ENCODE measurements around the gene NGRN.
"Not testable (repeated sequence)": the region's sequence is repeated elsewhere in the genome, so short reads cannot be mapped to it uniquely, and the experiment has no call there.

The NGRN gene

DNA sequence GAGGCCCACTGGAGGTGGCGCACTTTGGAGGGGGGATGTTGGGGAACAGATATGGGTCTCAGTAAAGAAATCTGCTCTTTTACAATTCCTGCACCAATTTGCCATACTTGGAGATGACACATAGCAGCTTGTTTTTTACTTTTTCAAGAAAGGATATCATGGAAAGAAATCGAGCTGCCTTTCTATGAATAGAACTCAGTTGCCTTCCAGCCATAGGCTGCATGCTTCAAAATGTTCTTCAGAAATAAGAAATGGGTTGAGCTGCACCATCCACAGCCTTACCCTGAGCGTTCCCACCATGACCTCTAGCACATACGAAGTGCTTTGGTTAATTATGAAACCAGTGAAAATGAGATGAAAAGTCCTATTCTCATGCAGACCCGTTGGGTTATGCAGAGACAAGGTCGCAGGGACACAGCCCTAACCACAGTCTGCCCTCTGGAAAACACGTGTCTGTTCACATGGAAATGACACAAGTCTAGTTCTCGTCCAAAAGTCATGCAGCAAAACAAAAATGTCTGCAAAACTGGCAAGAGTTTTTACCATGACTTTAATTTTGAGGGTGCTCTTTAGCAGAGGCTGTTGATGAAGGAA is 36.3 kb downstream of the NGRN start:
- H2BK15ac ChIP-seq (ENCODE audit: low read depth, poor library complexity, severe bottlenecking) = no peak overlapping the region
- no peak overlapping the region for H3K9ac ChIP-seq (ENCODE audit: low read length)
- no peak overlapping the region for H3K14ac ChIP-seq (ENCODE audit: low read length in 2 of 2)
- H3K4ac ChIP-seq (ENCODE audit: low read depth in 1 of 2, low read length in 2 of 2) = no peak overlapping the region
- no peak overlapping the region for H2BK5ac ChIP-seq (ENCODE audit: low read depth, low read length, poor library complexity, severe bottlenecking)
- no peak overlapping the region for H3K27ac ChIP-seq (ENCODE audit: low read length, poor library complexity, severe bottlenecking)
- H3K23ac ChIP-seq (ENCODE audit: low read length in 2 of 2) = no peak overlapping the region
- H2BK120ac ChIP-seq (ENCODE audit: low read depth, low read length) = no peak overlapping the region
- 85% methylated on average over 8 of the region's 8 CpGs for WGBS
- no peak overlapping the region for H3K4me2 ChIP-seq (ENCODE audit: low read length, poor library complexity, severe bottlenecking)
- H3K4me3 ChIP-seq (ENCODE audit: insufficient read depth in 1 of 2, low read depth in 1 of 2, low read length in 2 of 2) = no peak overlapping the region
- no peak overlapping the region for H2AK5ac ChIP-seq (ENCODE audit: low read length, severe bottlenecking)
- H3K4me1 ChIP-seq (ENCODE audit: control insufficient read depth, insufficient read depth, low read depth, low read length) = no peaks in the 10 kb centered on the region
- no peak overlapping the region for H4K8ac ChIP-seq (ENCODE audit: low read length)
- no peak overlapping the region for H2BK12ac ChIP-seq (ENCODE audit: low read length in 2 of 2)
- no peak overlapping the region for H3K18ac ChIP-seq (ENCODE audit: low read depth in 1 of 2, low read length in 2 of 2)
- no peaks in the 10 kb centered on the region for H3K9me3 ChIP-seq (ENCODE audit: control insufficient read depth, low read length)
- H2AFZ ChIP-seq (ENCODE audit: low read depth, low read length) = no peak overlapping the region
- H3K27me3 ChIP-seq (ENCODE audit: control insufficient read depth in 1 of 2, insufficient read depth in 1 of 2, low read length in 2 of 2) = no peaks in the 10 kb centered on the region
- no peak overlapping the region for H4K91ac ChIP-seq (ENCODE audit: low read length)
- no peaks in the 10 kb centered on the region for H3K79me1 ChIP-seq (replicated peaks; ENCODE audit: low read length, poor library complexity, severe bottlenecking)
- DNase-seq = no peak
- H3K36me3 ChIP-seq (ENCODE audit: control insufficient read depth in 1 of 2, insufficient read depth in 2 of 2, low read depth in 1 of 2, low read length in 2 of 2) = no peaks in the 10 kb centered on the region

DNA sequence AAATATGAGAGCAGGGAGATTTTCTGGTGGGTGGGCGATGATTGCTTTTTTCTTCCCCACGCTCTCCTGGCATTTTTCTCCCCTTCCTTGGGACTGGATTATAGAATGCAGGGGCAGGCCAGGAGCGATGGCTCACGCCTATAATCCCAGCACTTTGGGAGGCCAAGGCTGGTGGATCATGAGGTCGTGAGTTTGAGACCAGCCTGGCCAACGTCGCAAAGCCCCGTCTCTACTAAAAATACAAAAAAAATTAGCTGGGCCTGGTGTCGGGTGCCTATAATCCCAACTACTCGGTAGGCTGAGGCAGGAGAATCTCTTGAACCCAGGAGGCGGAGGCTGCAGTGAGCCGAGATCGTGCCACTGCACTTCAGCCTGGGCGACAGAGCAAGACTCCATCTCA is 39.9 kb downstream of the NGRN start:
- not testable (repeated sequence) for H2BK5ac ChIP-seq (ENCODE audit: low read depth, low read length, poor library complexity, severe bottlenecking); H2BK12ac ChIP-seq (ENCODE audit: low read length in 2 of 2); H3K4me3 ChIP-seq (ENCODE audit: insufficient read depth in 1 of 2, low read depth in 1 of 2, low read length in 2 of 2); H2AFZ ChIP-seq (ENCODE audit: low read depth, low read length); DNase-seq; H3K18ac ChIP-seq (ENCODE audit: low read depth in 1 of 2, low read length in 2 of 2); H4K8ac ChIP-seq (ENCODE audit: low read length); H2AK5ac ChIP-seq (ENCODE audit: low read length, severe bottlenecking); H3K9me3 ChIP-seq (ENCODE audit: control insufficient read depth, low read length); H4K91ac ChIP-seq (ENCODE audit: low read length); H3K9ac ChIP-seq (ENCODE audit: low read length); H3K36me3 ChIP-seq (ENCODE audit: control insufficient read depth in 1 of 2, insufficient read depth in 2 of 2, low read depth in 1 of 2, low read length in 2 of 2); H3K4me2 ChIP-seq (ENCODE audit: low read length, poor library complexity, severe bottlenecking); H3K79me1 ChIP-seq (replicated peaks; ENCODE audit: low read length, poor library complexity, severe bottlenecking); H3K14ac ChIP-seq (ENCODE audit: low read length in 2 of 2); H3K4ac ChIP-seq (ENCODE audit: low read depth in 1 of 2, low read length in 2 of 2); H3K27me3 ChIP-seq (ENCODE audit: control insufficient read depth in 1 of 2, insufficient read depth in 1 of 2, low read length in 2 of 2); H3K27ac ChIP-seq (ENCODE audit: low read length, poor library complexity, severe bottlenecking); H3K23ac ChIP-seq (ENCODE audit: low read length in 2 of 2); H3K4me1 ChIP-seq (ENCODE audit: control insufficient read depth, insufficient read depth, low read depth, low read length); H2BK15ac ChIP-seq (ENCODE audit: low read depth, poor library complexity, severe bottlenecking); H2BK120ac ChIP-seq (ENCODE audit: low read depth, low read length)
- 94% methylated on average over 14 of the region's 14 CpGs for WGBS

DNA sequence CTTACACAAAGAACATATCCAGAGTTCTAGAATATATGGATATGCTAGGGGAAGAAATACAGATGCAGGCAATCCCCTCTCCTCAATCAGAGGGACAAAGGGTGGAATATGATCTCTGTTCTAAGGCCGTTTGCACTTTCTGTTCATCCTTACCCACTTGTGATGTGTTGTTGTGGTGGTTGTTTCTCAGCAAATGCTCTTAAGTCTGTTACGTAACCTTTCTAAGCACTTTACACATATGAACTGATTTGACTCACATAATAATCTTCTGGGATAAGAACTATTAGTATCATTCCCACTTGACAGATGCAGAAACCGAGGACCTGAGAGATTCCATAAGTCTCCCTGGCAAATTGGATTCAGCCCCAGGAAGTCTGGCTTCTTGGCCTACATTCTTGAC is 40.5 kb downstream of the NGRN start:
- Histone ChIP-seq H3K4me3 (ENCODE audit: insufficient read depth in 1 of 2, low read depth in 1 of 2, low read length in 2 of 2) (no peak overlapping the region), H2BK120ac (ENCODE audit: low read depth, low read length) (no peak overlapping the region), H2BK15ac (ENCODE audit: low read depth, poor library complexity, severe bottlenecking) (no peak overlapping the region), H3K36me3 (ENCODE audit: control insufficient read depth in 1 of 2, insufficient read depth in 2 of 2, low read depth in 1 of 2, low read length in 2 of 2) (no peaks in the 10 kb centered on the region), H3K9ac (ENCODE audit: low read length) (no peak overlapping the region), H3K4ac (ENCODE audit: low read depth in 1 of 2, low read length in 2 of 2) (no peak overlapping the region), H3K18ac (ENCODE audit: low read depth in 1 of 2, low read length in 2 of 2) (no peak overlapping the region), H3K4me1 (ENCODE audit: control insufficient read depth, insufficient read depth, low read depth, low read length) (no peaks in the 10 kb centered on the region), H2AFZ (ENCODE audit: low read depth, low read length) (no peak overlapping the region), H3K4me2 (ENCODE audit: low read length, poor library complexity, severe bottlenecking) (no peak overlapping the region), H3K27me3 (ENCODE audit: control insufficient read depth in 1 of 2, insufficient read depth in 1 of 2, low read length in 2 of 2) (no peaks in the 10 kb centered on the region), H3K14ac (ENCODE audit: low read length in 2 of 2) (no peak overlapping the region), H4K91ac (ENCODE audit: low read length) (no peak overlapping the region), H3K9me3 (ENCODE audit: control insufficient read depth, low read length) (no peaks in the 10 kb centered on the region), H2BK12ac (ENCODE audit: low read length in 2 of 2) (no peak overlapping the region), H2BK5ac (ENCODE audit: low read depth, low read length, poor library complexity, severe bottlenecking) (no peak overlapping the region), H4K8ac (ENCODE audit: low read length) (no peak overlapping the region), H2AK5ac (ENCODE audit: low read length, severe bottlenecking) (no peak overlapping the region), H3K23ac (ENCODE audit: low read length in 2 of 2) (no peak overlapping the region), H3K79me1 (replicated peaks; ENCODE audit: low read length, poor library complexity, severe bottlenecking) (no peaks in the 10 kb centered on the region), H3K27ac (ENCODE audit: low read length, poor library complexity, severe bottlenecking) (no peak overlapping the region)
- peak; percentile 25 for DNase-seq
- WGBS = 89% methylated on average over 1 of the region's 3 CpGs

DNA sequence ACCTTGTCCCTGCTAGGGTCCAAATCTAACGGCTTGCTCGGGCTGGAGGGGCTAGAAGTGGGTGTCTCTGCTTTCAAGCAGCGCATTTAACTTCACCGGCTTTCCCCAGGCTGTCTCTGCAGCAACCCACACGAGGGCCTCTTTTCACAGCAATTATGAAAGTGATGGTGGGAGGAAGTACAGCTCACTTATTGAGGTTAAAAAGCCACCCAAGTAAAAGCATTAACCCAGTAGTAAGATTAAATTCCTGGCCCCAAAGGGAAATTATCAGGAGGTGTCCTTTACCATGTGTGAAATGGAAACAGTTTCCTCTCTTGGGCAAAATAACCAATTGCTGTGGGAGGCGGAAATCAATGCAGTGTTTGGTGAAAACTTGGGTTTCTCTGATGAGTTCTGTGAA is 41.1 kb downstream of the NGRN start:
- H4K91ac ChIP-seq (ENCODE audit: low read length) = no peak overlapping the region
- H2BK15ac ChIP-seq (ENCODE audit: low read depth, poor library complexity, severe bottlenecking) = no peak overlapping the region
- no peak overlapping the region for H2AK5ac ChIP-seq (ENCODE audit: low read length, severe bottlenecking)
- H3K79me1 ChIP-seq (replicated peaks; ENCODE audit: low read length, poor library complexity, severe bottlenecking) = no peaks in the 10 kb centered on the region
- no peaks in the 10 kb centered on the region for H3K9me3 ChIP-seq (ENCODE audit: control insufficient read depth, low read length)
- H3K36me3 ChIP-seq (ENCODE audit: control insufficient read depth in 1 of 2, insufficient read depth in 2 of 2, low read depth in 1 of 2, low read length in 2 of 2) = no peaks in the 10 kb centered on the region
- H3K14ac ChIP-seq (ENCODE audit: low read length in 2 of 2) = no peak overlapping the region
- DNase-seq = peak; percentile 9
- no peak overlapping the region for H4K8ac ChIP-seq (ENCODE audit: low read length)
- H3K9ac ChIP-seq (ENCODE audit: low read length) = no peak overlapping the region
- no peak overlapping the region for H3K23ac ChIP-seq (ENCODE audit: low read length in 2 of 2)
- no peak overlapping the region for H2AFZ ChIP-seq (ENCODE audit: low read depth, low read length)
- 68% methylated on average over 5 of the region's 6 CpGs for WGBS
- H3K27me3 ChIP-seq (ENCODE audit: control insufficient read depth in 1 of 2, insufficient read depth in 1 of 2, low read length in 2 of 2) = no peaks in the 10 kb centered on the region
- no peak overlapping the region for H3K4me2 ChIP-seq (ENCODE audit: low read length, poor library complexity, severe bottlenecking)
- no peak overlapping the region for H2BK120ac ChIP-seq (ENCODE audit: low read depth, low read length)
- no peak overlapping the region for H2BK5ac ChIP-seq (ENCODE audit: low read depth, low read length, poor library complexity, severe bottlenecking)
- no peak overlapping the region for H3K4me3 ChIP-seq (ENCODE audit: insufficient read depth in 1 of 2, low read depth in 1 of 2, low read length in 2 of 2)
- no peak overlapping the region for H3K4ac ChIP-seq (ENCODE audit: low read depth in 1 of 2, low read length in 2 of 2)
- no peak overlapping the region for H3K18ac ChIP-seq (ENCODE audit: low read depth in 1 of 2, low read length in 2 of 2)
- no peak overlapping the region for H3K27ac ChIP-seq (ENCODE audit: low read length, poor library complexity, severe bottlenecking)
- H3K4me1 ChIP-seq (ENCODE audit: control insufficient read depth, insufficient read depth, low read depth, low read length) = no peaks in the 10 kb centered on the region
- no peak overlapping the region for H2BK12ac ChIP-seq (ENCODE audit: low read length in 2 of 2)

All from mesenchymal stem cell (in vitro differentiated cells and primary cell).